ACC112 (cell line): ENCODE measurements around the gene KCNMA1.

ENCODE experiments used
- H2AFZ ChIP-seq: fragments of 200-600 bp; sonication (generic); one replicate; pipeline ENCODE4 v1.6.0; 2017; ENCODE audit warnings: antibody characterized with exemption, low read length; ENCODE audit not compliant: unreplicated experiment
- H3K27ac ChIP-seq: fragments of 200-600 bp; sonication (generic); 2 replicates; pipeline ENCODE4 v1.5.1; 2014; ENCODE audit warnings: low read depth, mild to moderate bottlenecking, antibody characterized with exemption, low read length, moderate library complexity
- H3K27me3 ChIP-seq: fragments of 200-600 bp; sonication (generic); 2 replicates; pipeline ENCODE4 v1.6.1; 2014; ENCODE audit warnings: mild to moderate bottlenecking, antibody characterized with exemption, low read length, moderate library complexity, mixed read lengths; ENCODE audit not compliant: insufficient read depth
- H3K36me3 ChIP-seq: fragments of 200-600 bp; sonication (generic); 2 replicates; pipeline ENCODE4 v1.6.1; 2016; ENCODE audit warnings: mild to moderate bottlenecking, antibody characterized with exemption, low read length, moderate library complexity, mixed read lengths; ENCODE audit not compliant: insufficient read depth
- H3K4me1 ChIP-seq: fragments of 200-600 bp; sonication (generic); one replicate; pipeline ENCODE4 v1.6.1; 2016; ENCODE audit warnings: low read length, mixed read lengths; ENCODE audit not compliant: insufficient read depth, unreplicated experiment, control insufficient read depth
- H3K4me3 ChIP-seq: fragments of 200-600 bp; sonication (generic); 2 replicates; pipeline ENCODE4 v1.5.1; 2014; ENCODE audit warnings: mild to moderate bottlenecking, low read depth, low read length
- H3K79me2 ChIP-seq: fragments of 200-600 bp; sonication (generic); one replicate; pipeline ENCODE4 v1.6.0; 2016; ENCODE audit warnings: low read length; ENCODE audit not compliant: control insufficient read depth, unreplicated experiment, insufficient read depth

KCNMA1 gene

GRCh38 chr10:76961841-76962240, 675.8 kb downstream of the KCNMA1 start:
- H2AFZ ChIP-seq: no peak overlapping the region
- no peaks in the 10 kb centered on the region for H3K4me1 ChIP-seq
- H3K79me2 ChIP-seq: no peaks in the 10 kb centered on the region
- no peaks in the 10 kb centered on the region for H3K27me3 ChIP-seq
- no peaks in the 10 kb centered on the region for H3K36me3 ChIP-seq
- no peak overlapping the region for H3K4me3 ChIP-seq
- H3K27ac ChIP-seq: no peak overlapping the region

- H3K27ac ChIP-seq: no peak overlapping the region
- H3K79me2 ChIP-seq: no peaks in the 10 kb centered on the region
- H3K36me3 ChIP-seq: no peaks in the 10 kb centered on the region
- no peaks in the 10 kb centered on the region for H3K27me3 ChIP-seq
- H3K4me3 ChIP-seq: no peak overlapping the region
- H3K4me1 ChIP-seq: no peaks in the 10 kb centered on the region
- no peak overlapping the region for H2AFZ ChIP-seq
These were observed 678.5 kb downstream of the KCNMA1 start for GRCh38 chr10:76959111-76959510.

GRCh38 chr10:76954838-76955237, 682.8 kb downstream of the KCNMA1 start:
- H3K27ac ChIP-seq: no peak overlapping the region
- no peaks in the 10 kb centered on the region for H3K4me1 ChIP-seq
- H3K79me2 ChIP-seq: no peaks in the 10 kb centered on the region

DNA sequence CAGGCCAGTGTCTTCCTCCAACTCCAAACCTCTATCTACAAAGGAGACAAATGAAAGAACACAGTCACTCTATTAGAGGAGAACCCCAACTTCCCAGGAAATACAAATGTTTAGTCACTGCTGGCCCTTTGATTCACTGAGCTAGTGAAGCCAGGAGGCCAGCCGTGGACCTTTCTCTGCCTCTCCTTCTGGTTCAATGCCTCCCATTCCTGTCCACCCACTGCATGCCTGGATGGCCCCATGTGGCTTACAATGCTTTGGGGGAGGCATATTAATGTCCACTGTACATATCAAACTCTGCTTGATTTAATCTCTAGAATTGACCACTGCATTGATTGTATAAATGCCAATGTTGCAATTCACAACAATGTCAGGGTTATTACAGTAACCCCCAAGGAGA, 687.3 kb downstream of the KCNMA1 start:
- Histone ChIP-seq H3K36me3 (no peaks in the 10 kb centered on the region), H3K27ac (no peak overlapping the region)

More at GRCh38 chr10:76954838-76955237, 682.8 kb downstream of the KCNMA1 start:
- Histone ChIP-seq H3K27me3 (no peaks in the 10 kb centered on the region), H2AFZ (no peak overlapping the region), H3K4me3 (no peak overlapping the region), H3K36me3 (no peaks in the 10 kb centered on the region)

GRCh38 chr10:76946270-76946669, 691.3 kb downstream of the KCNMA1 start:
- H3K27me3 ChIP-seq: no peaks in the 10 kb centered on the region

More for the DNA sequence above, 687.3 kb downstream of the KCNMA1 start:
- Histone ChIP-seq H3K27me3 (no peaks in the 10 kb centered on the region), H3K79me2 (no peaks in the 10 kb centered on the region), H3K4me3 (no peak overlapping the region), H3K4me1 (peaks cover 6% of the 10 kb centered on the region), H2AFZ (no peak overlapping the region)

DNA sequence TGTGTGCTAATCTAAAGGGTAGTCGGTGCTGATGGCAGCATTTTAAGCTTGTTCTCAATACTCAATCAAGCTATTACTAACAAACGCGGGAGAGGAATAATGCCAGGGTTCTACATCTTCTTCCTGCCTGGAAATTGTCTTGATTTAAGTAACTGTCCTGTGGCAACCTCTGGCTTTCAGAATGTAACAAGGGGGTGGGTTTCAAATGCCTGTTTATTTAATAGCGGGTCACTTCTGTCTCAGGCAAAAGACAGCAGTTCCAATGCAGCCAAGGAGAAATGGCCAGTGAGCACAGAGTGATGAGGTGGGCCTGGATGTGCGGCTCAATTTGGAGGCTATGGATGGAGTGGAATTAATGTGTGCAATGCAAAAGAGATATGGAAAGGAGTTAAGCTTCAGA, 692.4 kb downstream of the KCNMA1 start:
- H3K27me3 ChIP-seq: no peaks in the 10 kb centered on the region
- no peaks in the 10 kb centered on the region for H3K36me3 ChIP-seq

More at GRCh38 chr10:76946270-76946669, 691.3 kb downstream of the KCNMA1 start:
- Histone ChIP-seq H3K4me3 (no peak overlapping the region), H2AFZ (no peak overlapping the region), H3K36me3 (no peaks in the 10 kb centered on the region), H3K79me2 (no peaks in the 10 kb centered on the region), H3K27ac (no peak overlapping the region), H3K4me1 (peaks cover 6% of the 10 kb centered on the region)

GRCh38 chr10:76944640-76945039, 693.0 kb downstream of the KCNMA1 start:
- H3K27ac ChIP-seq: no peak overlapping the region
- H3K4me1 ChIP-seq: peaks cover 6% of the 10 kb centered on the region
- no peaks in the 10 kb centered on the region for H3K36me3 ChIP-seq
- no peaks in the 10 kb centered on the region for H3K79me2 ChIP-seq
- H3K4me3 ChIP-seq: no peak overlapping the region
- H3K27me3 ChIP-seq: no peaks in the 10 kb centered on the region
- no peak overlapping the region for H2AFZ ChIP-seq

More for the DNA sequence above, 692.4 kb downstream of the KCNMA1 start:
- H2AFZ ChIP-seq: no peak overlapping the region
- no peak overlapping the region for H3K27ac ChIP-seq
- peaks cover 6% of the 10 kb centered on the region for H3K4me1 ChIP-seq
- no peaks in the 10 kb centered on the region for H3K79me2 ChIP-seq
- no peak overlapping the region for H3K4me3 ChIP-seq

GRCh38 chr10:76942628-76943416, 694.8 kb downstream of the KCNMA1 start:
- Histone ChIP-seq H3K27ac (no peak overlapping the region), H2AFZ (no peak overlapping the region), H3K36me3 (no peaks in the 10 kb centered on the region), H3K79me2 (no peaks in the 10 kb centered on the region), H3K4me3 (no peak overlapping the region), H3K4me1 (peaks cover 6% of the 10 kb centered on the region), H3K27me3 (no peaks in the 10 kb centered on the region)

GRCh38 chr10:76939933-76940468, 697.6 kb downstream of the KCNMA1 start:
- Histone ChIP-seq H3K27ac (no peak overlapping the region), H3K36me3 (no peaks in the 10 kb centered on the region), H3K27me3 (no peaks in the 10 kb centered on the region), H3K4me1 (no peaks in the 10 kb centered on the region), H3K79me2 (no peaks in the 10 kb centered on the region), H2AFZ (no peak overlapping the region), H3K4me3 (no peak overlapping the region)

GRCh38 chr10:76937181-76937600, 700.4 kb downstream of the KCNMA1 start:
- no peak overlapping the region for H3K27ac ChIP-seq
- no peaks in the 10 kb centered on the region for H3K4me1 ChIP-seq
- H3K27me3 ChIP-seq: no peaks in the 10 kb centered on the region
- H3K36me3 ChIP-seq: no peaks in the 10 kb centered on the region
- no peak overlapping the region for H3K4me3 ChIP-seq
- no peaks in the 10 kb centered on the region for H3K79me2 ChIP-seq
- H2AFZ ChIP-seq: no peak overlapping the region
